CD4-positive, alpha-beta T cell (primary cell): ENCODE data around the gene PCDHB15. TPM values are rescaled to one million over a fixed set of nuclear protein-coding genes. Genes with fewer than 3 reads are reported as not detected.
"Not testable (repeated sequence)": the region's sequence is repeated elsewhere in the genome, so short reads cannot be mapped to it uniquely, and the experiment has no call there.

Source experiments
- ATAC-seq: fragments of 200-7000 bp; cut with Tn5 transposase; one replicate; pipeline ENCODE4 v1.10.0; 2022; ENCODE audit warnings: mild to moderate bottlenecking; ENCODE audit not compliant: poor library complexity
- CTCF ChIA-PET: fragments of 350-600 bp; sonication (Branson Sonifier 250); formaldehyde crosslinking; loops from one replicate; lab custom pipeline; 2021; ENCODE audit warnings: antibody characterized with exemption, inconsistent platforms; lab: Charles Lee
- POLR2A ChIA-PET: fragments of 350-600 bp; sonication (Branson Sonifier 250); formaldehyde crosslinking; loops from one replicate; lab custom pipeline; 2021; ENCODE audit warnings: antibody characterized with exemption, inconsistent platforms; lab: Charles Lee
- DNase-seq, 14 experiments: peaks; one replicate each; pipeline ENCODE4 v3.0.0-alpha.2; 2013 to 2020; ENCODE audit warnings: mixed read lengths in 2 of 14
- H3K27ac ChIP-seq, 2 donors: one replicate each; pipeline versions ENCODE4 v1.5.1 to v1.7.0; 2013; ENCODE audit warnings: low read length in 2 of 2, low read depth in 1 of 2, mild to moderate bottlenecking in 1 of 2
- H3K27me3 ChIP-seq, 2 experiments: 1 replicate in 1 of 2; 2 replicates in 1 of 2; pipeline versions ENCODE4 v1.6.1 to v1.7.0; 2013; ENCODE audit warnings: low read length in 2 of 2, control low read depth in 1 of 2, mild to moderate bottlenecking in 1 of 2, moderate library complexity in 1 of 2; ENCODE audit not compliant: insufficient read depth in 2 of 2, control insufficient read depth in 1 of 2
- H3K36me3 ChIP-seq: one replicate; pipeline ENCODE4 v1.6.1; 2013; ENCODE audit warnings: low read length, control low read depth; ENCODE audit not compliant: insufficient read depth
- H3K4me1 ChIP-seq: one replicate; pipeline ENCODE4 v1.6.1; 2013; ENCODE audit warnings: low read length, control low read depth; ENCODE audit not compliant: insufficient read depth
- H3K4me3 ChIP-seq: one replicate; pipeline ENCODE4 v1.5.1; 2013; ENCODE audit warnings: mild to moderate bottlenecking, low read length, moderate library complexity
- H3K9me3 ChIP-seq, 2 experiments: 1 replicate in 1 of 2; 2 replicates in 1 of 2; pipeline versions ENCODE4 v1.6.1 to v1.7.0; 2013; ENCODE audit warnings: low read length in 2 of 2, mild to moderate bottlenecking in 2 of 2, control low read depth in 1 of 2, moderate library complexity in 1 of 2; ENCODE audit not compliant: control insufficient read depth in 1 of 2, insufficient read depth in 1 of 2
- H3K27ac Mint-ChIP-seq: one replicate; pipeline ENCODE4 v1.8.0; 2020; ENCODE audit warnings: mixed read lengths
- H3K27me3 Mint-ChIP-seq: one replicate; pipeline ENCODE4 v1.8.0; 2021; ENCODE audit warnings: mixed read lengths
- H3K36me3 Mint-ChIP-seq: one replicate; pipeline ENCODE4 v1.8.0; 2021; ENCODE audit warnings: low read depth, mixed read lengths
- H3K4me1 Mint-ChIP-seq: one replicate; pipeline ENCODE4 v1.8.0; 2021; ENCODE audit warnings: low read depth, mixed read lengths
- H3K4me3 Mint-ChIP-seq: one replicate; pipeline ENCODE4 v1.8.0; 2020; ENCODE audit warnings: mild to moderate bottlenecking, mixed read lengths
- H3K9me3 Mint-ChIP-seq: one replicate; pipeline ENCODE4 v1.8.0; 2020; ENCODE audit warnings: mixed read lengths
- intact Hi-C, 2 experiments: fragments of 100-400 bp; cut with DNase I in 1 of 2; cut with micrococcal nuclease in 1 of 2; formaldehyde crosslinking; loops; one replicate each; pipeline versions ENCODE4 v1.15.1 to v1.9.0; 2023 to 2025; cut with DNase I, micrococcal nuclease
- total RNA-seq, 174 experiments: library from RNA in 2 of 174; stranded (reverse) in 2 of 174; gene quantifications; one replicate each; pipeline ENCODE4 v1.2.3 and lab custom pipeline; 2021 to 2026
- TF ChIP-seq, protein P1 (sequence below): fragments of 200-600 bp; IDR thresholded peaks from one replicate; pipeline ENCODE4 v1.8.0; 2022; ENCODE audit warnings: antibody characterized with exemption, mild to moderate bottlenecking

The PCDHB15 gene
- total RNA-seq, 2 experiments from 2014 or later: not detected

DNA sequence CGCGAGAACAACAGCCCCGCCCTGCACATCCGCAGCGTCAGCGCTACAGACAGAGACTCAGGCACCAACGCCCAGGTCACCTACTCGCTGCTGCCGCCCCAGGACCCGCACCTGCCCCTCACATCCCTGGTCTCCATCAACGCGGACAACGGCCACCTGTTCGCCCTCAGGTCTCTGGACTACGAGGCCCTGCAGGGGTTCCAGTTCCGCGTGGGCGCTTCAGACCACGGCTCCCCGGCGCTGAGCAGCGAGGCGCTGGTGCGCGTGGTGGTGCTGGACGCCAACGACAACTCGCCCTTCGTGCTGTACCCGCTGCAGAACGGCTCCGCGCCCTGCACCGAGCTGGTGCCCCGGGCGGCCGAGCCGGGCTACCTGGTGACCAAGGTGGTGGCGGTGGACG, 29.7 kb upstream of the PCDHB15 start:
- POLR2A ChIA-PET, intact Hi-C loops, H3K36me3 ChIP-seq, H3K4me1 ChIP-seq, H3K27ac ChIP-seq, ATAC-seq, H3K9me3 Mint-ChIP-seq, H3K4me3 Mint-ChIP-seq, CTCF ChIA-PET, H3K36me3 Mint-ChIP-seq, H3K4me1 Mint-ChIP-seq, DNase-seq, H3K4me3 ChIP-seq, H3K27ac Mint-ChIP-seq: not testable (repeated sequence)
- Histone ChIP-seq H3K27me3 (peaks cover 11 to 55% of the 10 kb centered on the region in 2 experiments), H3K9me3 (peaks cover 25 to 27% of the 10 kb centered on the region in 2 experiments)
- H3K27me3 Mint-ChIP-seq: peaks cover 76% of the 10 kb centered on the region

DNA sequence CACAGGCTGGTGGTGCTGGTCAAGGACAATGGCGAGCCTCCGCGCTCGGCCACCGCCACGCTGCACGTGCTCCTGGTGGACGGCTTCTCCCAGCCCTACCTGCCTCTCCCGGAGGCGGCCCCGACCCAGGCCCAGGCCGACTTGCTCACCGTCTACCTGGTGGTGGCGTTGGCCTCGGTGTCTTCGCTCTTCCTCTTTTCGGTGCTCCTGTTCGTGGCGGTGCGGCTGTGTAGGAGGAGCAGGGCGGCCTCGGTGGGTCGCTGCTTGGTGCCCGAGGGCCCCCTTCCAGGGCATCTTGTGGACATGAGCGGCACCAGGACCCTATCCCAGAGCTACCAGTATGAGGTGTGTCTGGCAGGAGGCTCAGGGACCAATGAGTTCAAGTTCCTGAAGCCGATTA, 29.2 kb upstream of the PCDHB15 start:
- peaks cover 78% of the 10 kb centered on the region for H3K27me3 Mint-ChIP-seq
- H3K4me3 Mint-ChIP-seq, H3K4me1 ChIP-seq, H3K9me3 Mint-ChIP-seq, intact Hi-C loops, H3K36me3 ChIP-seq, H3K4me3 ChIP-seq, H3K27ac Mint-ChIP-seq, H3K4me1 Mint-ChIP-seq, CTCF ChIA-PET, POLR2A ChIA-PET, DNase-seq, ATAC-seq, H3K27ac ChIP-seq, H3K36me3 Mint-ChIP-seq: not testable (repeated sequence)
- Histone ChIP-seq H3K27me3 (peaks cover 15 to 52% of the 10 kb centered on the region in 2 experiments), H3K9me3 (peaks cover 19 to 26% of the 10 kb centered on the region in 2 experiments)

DNA sequence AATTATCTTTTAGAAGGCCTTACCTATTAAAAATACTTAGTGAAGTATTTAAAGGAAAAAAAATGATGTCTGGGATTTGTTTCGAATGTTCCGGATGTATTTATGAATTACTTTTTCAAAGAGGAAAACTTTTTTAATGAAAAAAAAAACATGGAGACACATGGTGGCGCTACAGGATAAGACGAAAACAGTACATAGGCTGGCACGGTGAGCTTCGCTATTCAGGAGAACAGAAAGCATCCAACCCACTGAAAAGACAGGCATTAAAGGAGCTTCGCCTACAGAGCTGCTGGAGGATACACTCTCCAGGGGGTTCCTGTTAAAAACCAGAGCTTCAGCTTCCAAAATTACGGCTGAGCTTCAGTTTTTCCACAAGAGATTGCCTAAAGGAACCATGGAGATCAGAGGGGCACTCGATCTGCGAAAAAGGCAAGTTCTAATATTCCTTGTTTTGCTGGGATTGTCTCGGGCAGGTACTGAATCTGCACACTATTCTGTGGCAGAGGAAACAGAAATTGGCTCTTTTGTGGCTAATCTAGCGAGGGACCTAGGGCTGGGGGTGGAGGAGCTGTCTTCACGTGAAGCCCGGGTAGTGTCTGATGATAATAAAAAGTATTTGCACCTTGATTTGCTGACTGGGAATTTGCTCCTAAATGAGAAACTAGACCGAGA, 21.9 kb upstream of the PCDHB15 start, which contains the start of gene PCDHB14:
PCDHB14 (plus strand) TSS at position 232 of the 672 bp plus-strand sequence; CDS start at position 395, 163 bp downstream.
- TF ChIP-seq, protein P1, sequence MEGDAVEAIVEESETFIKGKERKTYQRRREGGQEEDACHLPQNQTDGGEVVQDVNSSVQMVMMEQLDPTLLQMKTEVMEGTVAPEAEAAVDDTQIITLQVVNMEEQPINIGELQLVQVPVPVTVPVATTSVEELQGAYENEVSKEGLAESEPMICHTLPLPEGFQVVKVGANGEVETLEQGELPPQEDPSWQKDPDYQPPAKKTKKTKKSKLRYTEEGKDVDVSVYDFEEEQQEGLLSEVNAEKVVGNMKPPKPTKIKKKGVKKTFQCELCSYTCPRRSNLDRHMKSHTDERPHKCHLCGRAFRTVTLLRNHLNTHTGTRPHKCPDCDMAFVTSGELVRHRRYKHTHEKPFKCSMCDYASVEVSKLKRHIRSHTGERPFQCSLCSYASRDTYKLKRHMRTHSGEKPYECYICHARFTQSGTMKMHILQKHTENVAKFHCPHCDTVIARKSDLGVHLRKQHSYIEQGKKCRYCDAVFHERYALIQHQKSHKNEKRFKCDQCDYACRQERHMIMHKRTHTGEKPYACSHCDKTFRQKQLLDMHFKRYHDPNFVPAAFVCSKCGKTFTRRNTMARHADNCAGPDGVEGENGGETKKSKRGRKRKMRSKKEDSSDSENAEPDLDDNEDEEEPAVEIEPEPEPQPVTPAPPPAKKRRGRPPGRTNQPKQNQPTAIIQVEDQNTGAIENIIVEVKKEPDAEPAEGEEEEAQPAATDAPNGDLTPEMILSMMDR: no peak
- Mint-ChIP-seq H3K9me3 (peaks cover 6% of the 10 kb centered on the region), H3K27me3 (peaks cover 71% of the 10 kb centered on the region), H3K4me1 (no peaks in the 10 kb centered on the region), H3K27ac (no peak within 1 kb of the TSS), H3K36me3 (peaks cover 8% of the 10 kb centered on the region), H3K4me3 (peak within 1 kb of the TSS; percentile 27)
- no peak for ATAC-seq
- Histone ChIP-seq H3K4me3 (no peak within 1 kb of the TSS), H3K27ac (no peak within 1 kb of the TSS), H3K4me1 (peaks cover 5% of the 10 kb centered on the region), H3K36me3 (no peaks in the 10 kb centered on the region), H3K9me3 (peaks cover 23 to 37% of the 10 kb centered on the region in 2 experiments), H3K27me3 (peaks cover 31 to 52% of the 10 kb centered on the region in 2 experiments)
- intact Hi-C loops: loop anchor here (5.0 to 10.0 kb wide), 3 partner anchors 142 to 342 kb away; partner anchors contain the start of gene PCDHGA5 (in 1 of the 2)
- ChIA-PET POLR2A (interaction anchor here (0.7 kb wide), 1 partner anchor 14 kb away, joined by 3 read pairs; no protein-coding TSS in a partner anchor), CTCF (interaction anchor here (1.5 kb wide), 1 partner anchor 97 kb away, joined by 5 read pairs; the partner anchor contains the start of gene TAF7)
- DNase-seq: peak in 3 of 14 experiments; percentile 5 to 37 (median 31)

DNA sequence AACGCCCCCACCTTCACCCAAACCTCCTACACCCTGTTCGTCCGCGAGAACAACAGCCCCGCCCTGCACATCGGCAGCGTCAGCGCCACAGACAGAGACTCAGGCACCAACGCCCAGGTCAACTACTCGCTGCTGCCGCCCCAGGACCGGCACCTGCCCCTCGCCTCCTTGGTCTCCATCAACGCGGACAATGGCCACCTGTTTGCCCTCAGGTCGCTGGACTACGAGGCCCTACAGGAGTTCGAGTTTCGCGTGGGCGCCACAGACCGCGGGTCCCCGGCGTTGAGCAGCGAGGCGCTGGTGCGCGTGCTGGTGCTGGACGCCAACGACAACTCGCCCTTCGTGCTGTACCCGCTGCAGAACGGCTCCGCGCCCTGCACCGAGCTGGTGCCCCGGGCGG, 20.4 kb upstream of the PCDHB15 start:
- peaks cover 66% of the 10 kb centered on the region for H3K27me3 Mint-ChIP-seq
- POLR2A ChIA-PET, H3K36me3 ChIP-seq, H3K4me1 ChIP-seq, H3K27ac Mint-ChIP-seq, ATAC-seq, H3K4me1 Mint-ChIP-seq, H3K4me3 Mint-ChIP-seq, H3K27ac ChIP-seq, H3K36me3 Mint-ChIP-seq, H3K4me3 ChIP-seq, CTCF ChIA-PET, H3K9me3 Mint-ChIP-seq, DNase-seq: not testable (repeated sequence)
- Histone ChIP-seq H3K27me3 (peaks cover 27 to 37% of the 10 kb centered on the region in 2 experiments), H3K9me3 (peaks cover 18 to 29% of the 10 kb centered on the region in 2 experiments)
- intact Hi-C loops: loop anchor here (5.0 to 10.0 kb wide), 3 partner anchors 140 to 340 kb away; partner anchors contain the start of gene PCDHGA5 (in 1 of the 2)

DNA sequence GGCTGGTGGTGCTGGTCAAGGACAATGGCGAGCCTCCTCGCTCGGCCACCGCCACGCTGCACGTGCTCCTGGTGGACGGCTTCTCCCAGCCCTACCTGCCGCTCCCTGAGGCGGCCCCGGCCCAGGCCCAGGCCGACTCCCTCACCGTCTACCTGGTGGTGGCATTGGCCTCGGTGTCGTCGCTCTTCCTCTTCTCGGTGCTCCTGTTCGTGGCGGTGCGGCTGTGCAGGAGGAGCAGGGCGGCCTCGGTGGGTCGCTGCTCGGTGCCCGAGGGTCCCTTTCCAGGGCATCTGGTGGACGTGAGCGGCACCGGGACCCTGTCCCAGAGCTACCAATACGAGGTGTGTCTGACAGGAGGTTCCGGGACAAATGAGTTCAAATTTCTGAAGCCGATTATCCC, 19.8 kb upstream of the PCDHB15 start:
- CTCF ChIA-PET: not testable (repeated sequence)
- intact Hi-C loops: loop anchor here (10.0 kb wide), 2 partner anchors 139 to 339 kb away; partner anchors contain the start of gene PCDHGA5 (in 1 of the 2)

More for the DNA sequence above, 19.8 kb upstream of the PCDHB15 start:
- DNase-seq, ATAC-seq, H3K27ac ChIP-seq, H3K4me1 ChIP-seq, H3K9me3 Mint-ChIP-seq, H3K27ac Mint-ChIP-seq, H3K36me3 ChIP-seq, H3K4me3 Mint-ChIP-seq, H3K4me3 ChIP-seq, H3K4me1 Mint-ChIP-seq, H3K36me3 Mint-ChIP-seq, POLR2A ChIA-PET: not testable (repeated sequence)
- peaks cover 27 to 37% of the 10 kb centered on the region in 2 experiments for H3K27me3 ChIP-seq
- peaks cover 18 to 33% of the 10 kb centered on the region in 2 experiments for H3K9me3 ChIP-seq
- H3K27me3 Mint-ChIP-seq: peaks cover 61% of the 10 kb centered on the region
